Uterus (tissue), 2 donors: ENCODE data around the gene MTHFS.

Experiments used
- CTCF ChIP-seq, 4 experiments: fragments of 200-600 bp in 2 of 4; fragments of 450-650 bp in 2 of 4; sonication (generic) in 2 of 4; IDR thresholded peaks; one replicate each; pipeline ENCODE4 v1.5.1; 2016 to 2019; ENCODE audit warnings: antibody characterized with exemption in 4 of 4, mild to moderate bottlenecking in 2 of 4, moderate library complexity in 1 of 4
- POLR2A ChIP-seq, 2 donors: fragments of 450-650 bp; IDR thresholded peaks; one replicate each; pipeline ENCODE4 v1.6.1; 2016; ENCODE audit warnings: antibody characterized with exemption in 2 of 2, mild to moderate bottlenecking in 1 of 2, moderate library complexity in 1 of 2

GRCh38 chr15:79922512-79923078 lies 25.8 kb upstream of the MTHFS start:
- TF ChIP-seq POLR2A (IDR thresholded peaks at IDR 0.05) (no peak), CTCF (IDR thresholded peaks at IDR 0.05) (no peak)
